Panc1 (cell line): ENCODE data around the gene ADD2. TPM values are rescaled to one million over a fixed set of nuclear protein-coding genes. Genes with fewer than 3 reads are reported as not detected.

ENCODE experiments used
- ATAC-seq: fragments of 200-7000 bp; cut with Tn5 transposase; 2 replicates; pipeline ENCODE4 v1.9.1; 2020; ENCODE audit warnings: mild to moderate bottlenecking, moderate library complexity
- BruUV-seq: library from RNA; stranded (reverse); fragments of 400-500 nt; replicated peaks from 2 replicates; lab custom pipeline; 2021; lab: Mats Ljungman, UMichigan
- CTCF ChIA-PET: fragments of 300-600 bp; sonication (Branson Sonifier 250); formaldehyde crosslinking; loops from one replicate; lab custom pipeline; 2022; ENCODE audit warnings: antibody characterized with exemption; lab: Charles Lee
- POLR2A ChIA-PET: fragments of 300-600 bp; sonication (Branson Sonifier 250); formaldehyde crosslinking; loops from one replicate; lab custom pipeline; 2022; ENCODE audit warnings: antibody characterized with exemption; lab: Charles Lee
- DNase-seq: peaks from one replicate; pipeline ENCODE4 v3.0.0-alpha.2; 2010; ENCODE audit warnings: low read depth, low spot score
- H3K27ac ChIP-seq: 2 replicates; pipeline ENCODE4 v1.5.1; 2011; ENCODE audit warnings: mild to moderate bottlenecking, low read length, inconsistent platforms
- H3K27me3 ChIP-seq: fragments of 200-500 bp; sonication (Bioruptor generic); 2 replicates; pipeline ENCODE4 v1.6.0; 2014; ENCODE audit warnings: low read length, inconsistent platforms; ENCODE audit not compliant: control insufficient read depth, insufficient read depth
- H3K36me3 ChIP-seq: fragments of 200-500 bp; sonication (Bioruptor generic); 2 replicates; pipeline ENCODE4 v1.5.1; 2014; ENCODE audit warnings: inconsistent platforms, mild to moderate bottlenecking, low read length, moderate library complexity; ENCODE audit not compliant: control insufficient read depth, insufficient read depth
- H3K4me1 ChIP-seq: 2 replicates; pipeline ENCODE4 v1.5.1; 2011; ENCODE audit warnings: inconsistent platforms, mild to moderate bottlenecking, low read length, moderate library complexity; ENCODE audit not compliant: control insufficient read depth, insufficient read depth
- H3K4me3 ChIP-seq, 2 experiments: 2 replicates each; pipeline ENCODE4 v1.5.1; 2011 to 2012; ENCODE audit warnings: low read depth in 2 of 2, low read length in 2 of 2, mild to moderate bottlenecking in 2 of 2, inconsistent platforms in 1 of 2, moderate library complexity in 1 of 2
- H3K9me3 ChIP-seq: fragments of 200-500 bp; sonication (Bioruptor generic); 2 replicates; pipeline ENCODE4 v1.5.1; 2014; ENCODE audit warnings: low read depth, mild to moderate bottlenecking, inconsistent platforms, low read length, moderate library complexity; ENCODE audit not compliant: control insufficient read depth, insufficient read depth
- CTCF ChIP-seq: fragments of 450-650 bp; IDR thresholded peaks from 2 replicates; pipeline ENCODE4 v1.5.1; 2017; ENCODE audit warnings: mild to moderate bottlenecking
- POLR2AphosphoS5 ChIP-seq: IDR thresholded peaks from 2 replicates; pipeline ENCODE4 v1.6.1; 2012; ENCODE audit warnings: mild to moderate bottlenecking, low read depth, low read length, moderate library complexity
- REST ChIP-seq, 2 experiments: IDR thresholded peaks; 2 replicates each; pipeline ENCODE4 v1.6.1; 2011 to 2012; ENCODE audit warnings: low read depth in 2 of 2, control low read depth in 1 of 2, low read length in 1 of 2, mild to moderate bottlenecking in 1 of 2, moderate library complexity in 1 of 2; ENCODE audit not compliant: insufficient read depth in 1 of 2
- SIN3A ChIP-seq: IDR thresholded peaks from 2 replicates; pipeline ENCODE4 v1.6.1; 2012; ENCODE audit warnings: low read depth, mild to moderate bottlenecking, low read length, moderate library complexity, borderline replicate concordance; ENCODE audit not compliant: insufficient read depth
- TCF7L2 ChIP-seq: IDR thresholded peaks from 2 replicates; pipeline ENCODE4 v1.6.1; 2011; ENCODE audit warnings: mild to moderate bottlenecking, low read depth, low read length, inconsistent platforms
- in situ Hi-C: cut with HindIII; loops from 2 replicates; pipeline ENCODE4 v1.10.0; 2016; ENCODE audit warnings: low sequenced_read_pairs, low pct_unique_long_range_greater_than_20kb
- intact Hi-C: fragments of 100-400 bp; cut with micrococcal nuclease; formaldehyde crosslinking; loops from one replicate; pipeline ENCODE4 v1.10.0; 2022; ENCODE audit not compliant: unreplicated experiment
- total RNA-seq: library from RNA; stranded (reverse); gene quantifications from one replicate; pipeline ENCODE4 v1.2.1, GENCODE V29; 2021; ENCODE audit not compliant: unreplicated experiment

The ADD2 gene
- total RNA-seq, 1 experiment from 2014 or later = 0.26 TPM

- H3K27me3 ChIP-seq = peaks cover 21% of the 10 kb centered on the region
- no peaks in the 10 kb centered on the region for H3K36me3 ChIP-seq
- no peak for TF ChIP-seq SIN3A
- no peak for TF ChIP-seq TCF7L2
- no peak for TF ChIP-seq CTCF
- no peak for TF ChIP-seq POLR2AphosphoS5
- TF ChIP-seq REST (IDR thresholded peaks at IDR 0.05; ENCODE audit: insufficient read depth in 1 of 2, low read depth in 2 of 2, low read length in 1 of 2) = no peak
- no peak for DNase-seq
- H3K27ac ChIP-seq = no peak overlapping the region
- in situ Hi-C loops (no loop called here), intact Hi-C loops (no loop called here)
- no peaks in the 10 kb centered on the region for H3K4me1 ChIP-seq
- ChIA-PET POLR2A (no interaction called here), CTCF (interaction anchor here (0.6 kb wide), 1 partner anchor 13 kb away, joined by 3 read pairs; no protein-coding TSS in a partner anchor)
- BruUV-seq = no TSS peak
- H3K4me3 ChIP-seq = no peak overlapping the region
- H3K9me3 ChIP-seq = no peaks in the 10 kb centered on the region
- ATAC-seq = no peak
Measured at GRCh38 chr2:70797506-70797905, 29.5 kb upstream of the ADD2 start.

GRCh38 chr2:70796262-70796661, 28.3 kb upstream of the ADD2 start:
- intact Hi-C loops (no loop called here), in situ Hi-C loops (no loop called here)
- H3K27ac ChIP-seq = no peak overlapping the region
- TF ChIP-seq SIN3A = no peak
- TF ChIP-seq CTCF = no peak
- no peak for TF ChIP-seq REST (IDR thresholded peaks at IDR 0.05; ENCODE audit: insufficient read depth in 1 of 2, low read depth in 2 of 2, low read length in 1 of 2)
- no peak for TF ChIP-seq TCF7L2
- no peak for TF ChIP-seq POLR2AphosphoS5
- no peaks in the 10 kb centered on the region for H3K36me3 ChIP-seq
- ATAC-seq (no peak), DNase-seq (no peak)
- no peaks in the 10 kb centered on the region for H3K4me1 ChIP-seq
- no TSS peak for BruUV-seq
- POLR2A ChIA-PET = no interaction called here
- peaks cover 24% of the 10 kb centered on the region for H3K27me3 ChIP-seq
- no peaks in the 10 kb centered on the region for H3K9me3 ChIP-seq
- no peak overlapping the region for H3K4me3 ChIP-seq
- CTCF ChIA-PET = no interaction called here
